HG02678 (cell line): ENCODE measurements around the gene PCDHGB7.
"Not testable (repeated sequence)": the region's sequence is repeated elsewhere in the genome, so short reads cannot be mapped to it uniquely, and the experiment has no call there.

ENCODE experiments used
- ATAC-seq: cut with Tn5 transposase; IDR thresholded peaks from one replicate; pipeline ENCODE4 v1.9.1; 2021; ENCODE audit warnings: mild to moderate bottlenecking, moderate library complexity; ENCODE audit not compliant: unreplicated experiment

The PCDHGB7 gene

GRCh38 chr5:141417494-141418172 lies at the start of gene PCDHGB7:
Gene PCDHGB7 (plus strand): TSS chr5:141417677. CDS start chr5:141417860, 183 bp downstream.
- ATAC-seq: peak; percentile 73

DNA sequence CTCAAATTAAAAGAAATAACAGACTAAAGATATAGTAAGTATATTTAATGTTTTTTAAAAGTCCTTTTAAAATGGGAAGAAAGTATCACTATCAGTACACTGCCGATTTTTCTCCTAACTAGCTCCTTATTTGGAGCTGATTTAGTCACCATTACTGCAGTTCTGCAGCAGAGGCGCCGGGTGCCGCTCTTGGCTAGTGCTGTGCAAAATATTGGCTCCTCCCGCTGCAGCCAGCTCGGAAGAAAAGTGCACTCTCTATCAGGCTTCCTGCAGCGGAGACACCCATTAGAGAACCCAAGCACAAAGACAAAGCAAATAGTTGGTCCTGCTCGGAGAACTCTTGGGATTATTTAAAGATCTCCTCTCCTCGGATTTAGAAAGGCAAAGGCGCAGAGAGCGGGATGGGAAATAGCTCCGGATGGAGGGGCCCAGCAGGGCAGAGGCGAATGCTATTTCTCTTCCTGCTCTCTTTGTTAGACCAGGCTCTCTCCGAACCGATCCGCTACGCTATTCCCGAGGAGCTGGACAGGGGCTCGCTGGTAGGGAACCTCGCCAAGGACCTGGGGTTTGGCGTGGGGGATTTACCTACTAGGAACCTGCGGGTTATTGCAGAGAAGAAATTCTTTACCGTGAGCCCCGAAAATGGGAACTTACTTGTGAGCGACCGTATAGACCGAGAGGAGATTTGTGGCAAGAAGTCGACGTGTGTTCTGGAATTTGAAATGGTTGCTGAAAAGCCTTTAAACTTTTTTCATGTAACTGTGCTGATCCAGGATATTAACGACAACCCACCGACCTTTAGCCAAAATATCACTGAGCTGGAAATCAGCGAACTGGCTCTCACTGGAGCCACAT lies 47.3 kb upstream of the PCDHGB7 start, which contains the start of gene PCDHGB3:
PCDHGB3 (plus strand) TSS at position 249 of the 855 bp plus-strand sequence; CDS start at position 402, 153 bp downstream.
- ATAC-seq: peak; percentile 90

DNA sequence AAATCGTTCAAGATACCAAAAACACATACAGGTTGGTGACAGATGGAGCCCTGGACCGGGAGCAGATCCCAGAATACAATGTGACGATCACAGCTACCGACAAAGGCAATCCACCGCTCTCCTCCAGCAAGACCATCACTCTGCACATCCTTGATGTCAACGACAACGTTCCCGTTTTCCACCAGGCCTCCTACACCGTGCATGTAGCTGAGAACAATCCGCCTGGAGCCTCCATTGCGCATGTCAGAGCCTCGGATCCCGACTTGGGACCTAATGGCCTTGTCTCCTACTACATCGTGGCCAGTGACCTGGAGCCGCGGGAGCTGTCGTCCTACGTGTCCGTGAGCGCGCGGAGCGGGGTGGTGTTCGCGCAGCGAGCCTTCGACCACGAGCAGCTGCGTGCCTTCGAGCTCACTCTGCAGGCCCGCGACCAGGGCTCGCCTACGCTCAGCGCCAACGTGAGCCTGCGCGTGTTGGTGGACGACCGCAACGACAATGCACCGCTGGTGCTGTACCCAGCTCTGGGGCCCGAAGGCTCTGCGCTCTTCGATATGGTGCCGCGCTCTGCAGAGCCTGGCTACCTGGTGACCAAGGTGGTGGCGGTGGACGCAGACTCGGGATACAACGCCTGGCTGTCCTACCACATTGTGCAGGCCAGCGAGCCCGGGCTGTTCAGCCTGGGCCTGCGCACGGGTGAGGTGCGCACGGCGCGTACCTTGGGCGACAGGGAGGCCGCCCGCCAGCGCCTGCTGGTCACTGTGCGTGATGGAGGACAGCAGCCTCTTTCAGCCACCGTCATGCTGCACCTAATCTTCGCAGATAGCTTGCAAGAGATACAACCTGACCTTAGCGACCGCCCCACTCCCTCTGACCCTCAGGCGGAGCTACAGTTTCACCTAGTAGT lies 45.7 kb upstream of the PCDHGB7 start:
- no peak for ATAC-seq

DNA sequence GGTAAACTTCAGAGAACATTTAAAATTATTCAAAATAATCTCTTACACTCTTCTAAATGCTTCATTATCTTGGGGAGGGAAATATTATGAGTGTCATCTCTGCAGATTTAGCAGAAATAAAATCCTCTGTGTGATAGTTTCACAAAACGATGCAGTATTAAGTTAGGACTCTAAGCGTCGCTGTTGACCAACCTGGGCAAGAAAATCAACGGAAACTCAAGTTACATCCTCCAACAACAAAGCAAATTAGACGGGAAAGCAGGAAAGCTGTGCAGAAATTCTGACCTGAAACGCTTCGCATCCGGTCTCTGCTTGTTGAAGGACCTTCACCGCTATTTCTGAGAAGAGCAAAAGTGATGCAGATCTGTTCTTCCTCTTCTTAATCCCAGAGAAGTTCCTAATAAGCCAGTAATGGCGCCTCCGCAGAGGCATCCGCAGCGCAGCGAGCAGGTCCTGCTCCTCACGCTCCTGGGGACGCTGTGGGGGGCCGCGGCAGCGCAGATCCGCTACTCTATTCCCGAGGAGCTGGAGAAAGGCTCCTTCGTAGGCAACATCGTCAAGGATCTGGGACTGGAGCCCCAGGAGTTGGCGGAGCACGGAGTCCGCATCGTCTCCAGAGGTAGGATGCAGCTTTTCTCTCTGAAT lies 43.7 kb upstream of the PCDHGB7 start, which contains the start of gene PCDHGA6:
PCDHGA6 (plus strand) TSS at position 219 of the 645 bp plus-strand sequence; CDS start at position 412, 193 bp downstream.
- ATAC-seq: no peak

DNA sequence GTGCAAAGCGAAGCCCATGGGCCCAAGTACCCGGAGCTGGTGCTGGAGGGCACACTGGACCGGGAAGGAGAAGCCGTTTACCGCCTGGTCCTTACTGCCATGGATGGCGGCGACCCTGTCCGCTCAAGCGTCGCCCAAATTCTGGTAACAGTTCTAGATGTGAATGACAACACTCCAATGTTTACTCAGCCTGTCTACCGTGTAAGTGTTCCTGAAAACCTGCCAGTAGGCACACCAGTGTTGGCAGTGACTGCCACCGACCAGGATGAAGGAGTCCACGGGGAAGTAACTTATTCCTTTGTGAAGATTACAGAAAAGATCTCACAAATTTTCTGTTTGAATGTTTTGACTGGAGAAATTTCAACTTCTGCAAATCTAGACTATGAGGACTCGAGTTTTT lies 42.9 kb upstream of the PCDHGB7 start:
- ATAC-seq: no peak

DNA sequence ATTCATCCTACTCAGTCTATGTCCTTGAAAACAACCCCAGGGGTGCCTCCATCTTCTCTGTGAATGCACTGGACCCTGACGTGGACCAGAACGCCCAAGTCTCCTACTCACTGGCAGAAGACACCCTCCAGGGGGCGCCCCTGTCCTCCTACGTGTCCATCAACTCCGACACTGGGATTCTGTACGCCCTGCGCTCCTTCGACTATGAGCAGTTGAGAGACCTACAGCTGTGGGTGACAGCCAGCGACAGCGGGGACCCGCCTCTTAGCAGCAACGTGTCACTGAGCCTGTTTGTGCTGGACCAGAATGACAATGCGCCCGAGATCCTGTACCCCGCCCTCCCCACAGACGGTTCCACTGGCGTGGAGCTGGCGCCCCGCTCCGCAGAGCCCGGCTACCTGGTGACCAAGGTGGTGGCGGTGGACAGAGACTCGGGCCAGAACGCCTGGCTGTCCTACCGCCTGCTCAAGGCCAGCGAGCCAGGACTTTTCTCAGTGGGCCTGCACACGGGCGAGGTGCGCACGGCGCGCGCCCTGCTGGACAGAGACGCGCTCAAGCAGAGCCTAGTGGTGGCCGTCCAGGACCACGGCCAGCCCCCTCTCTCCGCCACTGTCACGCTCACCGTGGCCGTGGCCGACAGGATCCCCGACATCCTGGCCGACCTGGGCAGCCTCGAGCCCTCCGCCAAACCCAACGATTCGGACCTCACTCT lies 41.9 kb upstream of the PCDHGB7 start:
- not testable (repeated sequence) for ATAC-seq

DNA sequence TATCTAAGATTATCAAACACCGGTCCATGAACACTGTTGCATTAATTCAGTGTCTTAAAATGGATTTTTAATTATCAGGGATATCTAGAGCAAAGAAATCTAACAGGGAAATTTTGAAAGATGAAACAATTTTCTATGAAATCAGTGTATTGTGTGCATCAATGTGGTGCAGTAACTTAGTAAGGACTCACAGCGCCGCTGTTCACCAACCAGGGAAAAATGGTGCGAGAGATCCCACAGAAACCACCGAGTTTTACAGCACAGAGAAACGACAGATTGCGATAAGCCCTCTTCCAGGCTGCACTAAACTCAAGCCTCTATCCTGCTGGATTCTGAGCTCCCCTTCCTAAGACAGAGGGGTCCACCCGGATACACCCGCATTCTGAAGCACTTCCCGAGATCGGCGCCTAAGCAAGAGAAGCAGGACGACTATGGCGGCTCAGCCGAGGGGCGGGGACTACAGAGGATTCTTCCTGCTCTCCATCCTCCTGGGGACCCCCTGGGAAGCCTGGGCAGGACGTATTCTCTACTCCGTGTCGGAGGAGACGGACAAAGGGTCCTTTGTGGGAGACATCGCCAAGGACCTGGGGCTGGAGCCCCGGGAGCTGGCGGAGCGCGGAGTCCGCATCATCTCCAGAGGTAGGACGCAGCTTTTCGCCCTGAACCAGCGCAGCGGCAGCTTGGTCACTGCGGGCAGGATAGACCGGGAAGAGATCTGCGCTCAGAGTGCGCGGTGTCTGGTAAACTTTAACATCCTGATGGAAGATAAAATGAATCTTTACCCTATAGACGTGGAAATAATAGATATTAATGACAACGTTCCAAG lies 34.8 kb upstream of the PCDHGB7 start, which contains the start of gene PCDHGA7:
PCDHGA7 (plus strand) TSS at position 274 of the 826 bp plus-strand sequence; CDS start at position 432, 158 bp downstream.
- no peak for ATAC-seq

GRCh38 chr5:141383345-141383744 lies 34.1 kb upstream of the PCDHGB7 start:
- ATAC-seq: no peak

GRCh38 chr5:141384471-141385267 lies 32.8 kb upstream of the PCDHGB7 start:
- ATAC-seq: no peak

DNA sequence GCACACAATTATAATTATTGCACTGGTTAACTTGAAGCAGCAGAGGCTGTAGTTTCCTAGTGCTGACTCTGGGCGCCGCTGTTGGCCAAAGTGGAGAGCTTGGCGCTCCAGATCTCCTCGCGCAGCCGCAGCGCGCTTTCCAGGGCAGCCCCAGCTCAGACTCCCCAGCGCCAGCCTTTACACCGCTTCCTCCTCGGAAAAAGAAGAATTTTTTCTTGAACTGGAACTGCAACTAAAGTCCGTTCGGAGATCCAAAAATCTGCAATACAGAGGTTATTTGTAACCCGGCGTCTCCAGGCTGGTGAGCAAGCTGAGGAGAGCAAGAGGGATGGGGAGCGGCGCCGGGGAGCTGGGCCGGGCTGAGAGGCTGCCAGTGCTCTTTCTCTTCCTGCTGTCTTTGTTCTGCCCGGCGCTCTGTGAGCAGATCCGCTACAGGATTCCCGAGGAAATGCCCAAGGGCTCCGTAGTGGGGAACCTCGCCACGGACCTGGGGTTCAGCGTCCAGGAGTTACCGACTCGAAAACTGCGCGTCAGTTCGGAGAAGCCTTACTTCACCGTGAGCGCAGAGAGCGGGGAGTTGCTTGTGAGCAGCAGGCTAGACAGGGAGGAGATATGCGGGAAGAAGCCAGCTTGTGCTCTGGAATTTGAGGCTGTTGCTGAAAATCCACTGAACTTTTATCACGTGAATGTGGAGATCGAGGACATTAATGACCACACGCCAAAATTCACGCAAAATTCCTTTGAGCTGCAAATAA lies 29.7 kb upstream of the PCDHGB7 start, which contains the start of gene PCDHGB4:
PCDHGB4 (plus strand) TSS at position 142 of the 755 bp plus-strand sequence; CDS start at position 329, 187 bp downstream.
- not testable (repeated sequence) for ATAC-seq

DNA sequence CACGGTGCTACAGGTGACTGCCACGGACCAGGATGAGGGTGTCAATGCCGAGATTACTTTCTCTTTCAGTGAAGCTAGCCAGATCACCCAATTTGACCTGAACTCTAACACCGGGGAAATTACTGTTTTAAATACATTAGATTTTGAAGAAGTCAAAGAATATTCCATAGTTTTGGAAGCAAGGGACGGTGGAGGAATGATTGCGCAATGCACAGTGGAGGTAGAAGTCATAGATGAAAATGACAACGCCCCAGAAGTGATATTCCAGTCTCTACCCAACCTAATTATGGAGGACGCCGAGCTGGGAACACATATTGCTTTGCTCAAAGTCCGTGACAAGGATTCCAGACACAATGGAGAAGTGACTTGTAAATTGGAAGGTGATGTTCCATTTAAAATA lies 28.8 kb upstream of the PCDHGB7 start:
- ATAC-seq: no peak

DNA sequence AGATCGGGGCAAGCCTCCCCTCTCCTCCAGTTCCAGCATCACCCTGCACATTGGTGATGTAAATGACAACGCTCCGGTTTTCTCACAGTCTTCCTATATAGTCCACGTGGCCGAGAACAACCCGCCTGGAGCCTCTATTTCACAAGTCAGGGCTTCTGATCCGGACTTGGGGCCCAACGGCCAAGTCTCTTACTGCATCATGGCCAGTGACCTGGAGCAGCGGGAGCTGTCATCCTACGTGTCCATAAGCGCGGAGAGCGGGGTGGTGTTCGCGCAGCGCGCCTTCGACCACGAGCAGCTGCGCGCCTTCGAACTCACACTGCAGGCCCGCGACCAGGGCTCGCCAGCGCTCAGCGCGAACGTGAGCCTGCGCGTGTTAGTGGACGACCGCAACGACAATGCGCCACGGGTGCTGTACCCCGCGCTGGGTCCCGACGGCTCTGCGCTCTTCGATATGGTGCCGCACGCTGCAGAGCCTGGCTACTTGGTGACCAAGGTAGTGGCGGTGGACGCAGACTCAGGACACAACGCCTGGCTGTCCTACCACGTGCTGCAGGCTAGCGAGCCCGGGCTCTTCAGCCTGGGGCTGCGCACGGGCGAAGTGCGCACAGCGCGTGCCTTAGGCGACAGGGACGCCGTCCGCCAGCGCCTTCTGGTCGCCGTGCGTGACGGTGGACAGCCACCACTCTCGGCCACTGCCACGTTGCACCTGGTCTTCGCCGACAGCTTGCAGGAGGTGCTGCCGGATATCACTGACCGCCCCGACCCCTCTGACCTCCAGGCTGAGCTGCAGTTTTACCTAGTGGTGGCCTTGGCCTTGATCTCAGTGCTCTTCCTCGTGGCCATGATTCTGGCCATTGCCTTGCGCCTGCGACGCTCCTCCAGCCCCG lies 28.1 kb upstream of the PCDHGB7 start:
- no peak for ATAC-seq

- no peak for ATAC-seq
Measured at GRCh38 chr5:141392429-141393198, 24.9 kb upstream of the PCDHGB7 start, which contains the start of gene PCDHGA8. Gene PCDHGA8 (plus strand): TSS chr5:141392633. CDS start chr5:141392814, 181 bp downstream.

- no peak for ATAC-seq
Measured at GRCh38 chr5:141393267-141393666, 24.2 kb upstream of the PCDHGB7 start.
